ENCODE results near the gene DRD4. TPM values are rescaled to one million over a fixed set of nuclear protein-coding genes. Genes with fewer than 3 reads are reported as not detected.

DRD4 gene
- total RNA-seq, 2 experiments from 2014 or later: 0.42 to 0.76 TPM

- Mint-ChIP-seq H3K9me3 (ENCODE audit: insufficient read depth) (no peaks in the 10 kb centered on the region), H3K27ac (no peak overlapping the region), H3K4me3 (no peak overlapping the region), H3K36me3 (ENCODE audit: low read depth) (no peaks in the 10 kb centered on the region), H3K27me3 (ENCODE audit: low read depth) (peaks cover 11% of the 10 kb centered on the region), H3K4me1 (ENCODE audit: low read depth) (peaks cover 21% of the 10 kb centered on the region)
- ChIA-PET CTCF (no interaction called here), POLR2A (no interaction called here)
- DNase-seq: no peak
- ATAC-seq: no peak
Measured at GRCh38 chr11:625636-626268, 11.3 kb upstream of the DRD4 start.

- H3K27me3 Mint-ChIP-seq (ENCODE audit: low read depth): peaks cover 11% of the 10 kb centered on the region
- no peaks in the 10 kb centered on the region for H3K36me3 Mint-ChIP-seq (ENCODE audit: low read depth)
Measured at GRCh38 chr11:626475-627307, 10.4 kb upstream of the DRD4 start, which contains the start of gene SCT. Gene SCT, minus strand, starts transcription at chr11:627181. Its CDS starts 38 bp downstream, at chr11:627143.

GRCh38 chr11:627308-627576 lies 9.8 kb upstream of the DRD4 start:
- no peak overlapping the region for H3K27ac Mint-ChIP-seq
- POLR2A ChIA-PET: no interaction called here
- peaks cover 11% of the 10 kb centered on the region for H3K27me3 Mint-ChIP-seq (ENCODE audit: low read depth)
- H3K4me1 Mint-ChIP-seq (ENCODE audit: low read depth): peaks cover 21% of the 10 kb centered on the region
- CTCF ChIA-PET: no interaction called here
- H3K36me3 Mint-ChIP-seq (ENCODE audit: low read depth): no peaks in the 10 kb centered on the region
- no peak overlapping the region for H3K4me3 Mint-ChIP-seq
- no peak for DNase-seq
- ATAC-seq: no peak
- no peaks in the 10 kb centered on the region for H3K9me3 Mint-ChIP-seq (ENCODE audit: insufficient read depth)

More at GRCh38 chr11:626475-627307, 10.4 kb upstream of the DRD4 start, which contains the start of gene SCT:
- no peak within 1 kb of the TSS for H3K27ac Mint-ChIP-seq
- peaks cover 21% of the 10 kb centered on the region for H3K4me1 Mint-ChIP-seq (ENCODE audit: low read depth)
- POLR2A ChIA-PET: no interaction called here
- H3K4me3 Mint-ChIP-seq: no peak within 1 kb of the TSS
- CTCF ChIA-PET: no interaction called here
- DNase-seq (no peak), ATAC-seq (no peak)
- H3K9me3 Mint-ChIP-seq (ENCODE audit: insufficient read depth): no peaks in the 10 kb centered on the region

DNA sequence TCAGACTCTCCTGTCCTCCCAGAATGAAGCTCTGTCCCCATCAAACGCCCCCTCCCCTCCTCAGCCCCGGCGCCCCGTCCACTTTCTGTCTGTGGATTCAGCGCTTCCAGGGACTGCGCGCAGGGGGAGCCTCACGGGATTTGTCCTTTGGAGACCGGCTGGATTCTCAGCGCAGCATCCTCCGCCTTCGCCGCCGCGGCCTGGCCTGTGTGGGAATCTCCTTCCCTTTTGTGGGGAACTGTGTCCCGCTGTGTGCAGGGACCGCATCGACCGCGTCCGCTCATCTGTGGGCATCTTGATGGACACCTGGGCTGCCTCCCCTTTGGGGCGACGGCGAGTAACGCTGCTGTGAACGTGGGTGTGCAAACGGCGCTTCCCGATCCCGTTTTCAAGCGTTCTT lies 9.0 kb upstream of the DRD4 start:
- Mint-ChIP-seq H3K4me3 (no peak overlapping the region), H3K36me3 (ENCODE audit: low read depth) (no peaks in the 10 kb centered on the region), H3K27me3 (ENCODE audit: low read depth) (peaks cover 11% of the 10 kb centered on the region), H3K9me3 (ENCODE audit: insufficient read depth) (no peaks in the 10 kb centered on the region), H3K27ac (peak overlapping the region; percentile 39), H3K4me1 (ENCODE audit: low read depth) (peaks cover 21% of the 10 kb centered on the region)
- POLR2A ChIA-PET: no interaction called here
- CTCF ChIA-PET: no interaction called here
- DNase-seq (no peak), ATAC-seq (no peak)

DNA sequence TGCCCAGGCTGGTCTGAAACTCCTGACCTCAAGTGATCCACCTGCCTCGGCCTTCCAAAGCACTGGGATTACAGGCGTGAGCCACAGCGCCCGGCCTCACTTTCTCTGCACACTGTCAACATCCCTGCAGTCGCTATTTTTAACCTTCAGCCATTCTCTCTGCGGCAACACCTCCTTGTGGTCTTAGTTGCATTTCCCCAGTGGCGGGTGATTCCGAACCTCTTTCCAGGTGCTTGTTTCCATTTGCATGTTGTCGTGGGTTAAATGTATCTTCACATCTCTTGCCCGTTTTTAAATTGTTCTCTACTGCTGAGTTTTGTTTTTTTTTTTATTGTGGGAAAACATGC lies 7.9 kb upstream of the DRD4 start:
- Mint-ChIP-seq H3K27ac (peak overlapping the region; percentile 9), H3K4me1 (ENCODE audit: low read depth) (peaks cover 21% of the 10 kb centered on the region), H3K27me3 (ENCODE audit: low read depth) (peaks cover 11% of the 10 kb centered on the region), H3K36me3 (ENCODE audit: low read depth) (no peaks in the 10 kb centered on the region), H3K9me3 (ENCODE audit: insufficient read depth) (no peaks in the 10 kb centered on the region), H3K4me3 (peak overlapping the region; percentile 19)
- CTCF ChIA-PET: interaction anchor here (0.7 kb wide), 1 partner anchor 97 kb away, joined by 3 read pairs; no protein-coding TSS in a partner anchor
- POLR2A ChIA-PET: no interaction called here
- DNase-seq: no peak
- ATAC-seq: peak; percentile 54

DNA sequence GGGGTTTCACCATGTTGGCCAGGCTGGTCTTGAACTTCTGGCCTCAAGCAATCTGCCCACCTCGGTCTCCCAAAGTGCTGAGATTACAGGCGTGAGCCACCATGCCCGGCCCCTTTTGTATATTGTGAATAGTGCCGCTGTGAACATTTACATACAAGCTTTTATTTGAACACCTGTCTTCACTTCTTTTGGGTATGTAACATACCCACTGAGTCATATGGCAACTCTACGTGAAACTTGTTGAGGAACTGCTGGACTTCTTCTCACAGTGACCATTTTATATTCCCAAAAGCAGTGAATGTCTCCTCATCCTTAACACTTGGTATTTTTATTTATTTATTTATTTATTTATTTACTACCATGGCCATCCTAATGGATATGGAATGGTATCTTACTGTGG lies 6.2 kb upstream of the DRD4 start:
- ChIA-PET POLR2A (no interaction called here), CTCF (no interaction called here)
- peaks cover 21% of the 10 kb centered on the region for H3K4me1 Mint-ChIP-seq (ENCODE audit: low read depth)
- DNase-seq (no peak), ATAC-seq (no peak)
- no peak overlapping the region for H3K27ac Mint-ChIP-seq
- peaks cover 14% of the 10 kb centered on the region for H3K27me3 Mint-ChIP-seq (ENCODE audit: low read depth)
- no peaks in the 10 kb centered on the region for H3K9me3 Mint-ChIP-seq (ENCODE audit: insufficient read depth)
- H3K4me3 Mint-ChIP-seq: no peak overlapping the region
- H3K36me3 Mint-ChIP-seq (ENCODE audit: low read depth): no peaks in the 10 kb centered on the region

- no peak overlapping the region for H3K27ac Mint-ChIP-seq
- DNase-seq (no peak), ATAC-seq (no peak)
- POLR2A ChIA-PET: no interaction called here
- H3K36me3 Mint-ChIP-seq (ENCODE audit: low read depth): peaks cover 4% of the 10 kb centered on the region
- peaks cover 32% of the 10 kb centered on the region for H3K27me3 Mint-ChIP-seq (ENCODE audit: low read depth)
- H3K9me3 Mint-ChIP-seq (ENCODE audit: insufficient read depth): no peaks in the 10 kb centered on the region
- peaks cover 14% of the 10 kb centered on the region for H3K4me1 Mint-ChIP-seq (ENCODE audit: low read depth)
- H3K4me3 Mint-ChIP-seq: no peak overlapping the region
- CTCF ChIA-PET: interaction anchor here (1.1 kb wide), 1 partner anchor 90 kb away, joined by 3 read pairs; no protein-coding TSS in a partner anchor
Measured at GRCh38 chr11:635945-636510, 1.0 kb upstream of the DRD4 start.

- Mint-ChIP-seq H3K4me1 (ENCODE audit: low read depth) (peaks cover 16% of the 10 kb centered on the region), H3K27me3 (ENCODE audit: low read depth) (peaks cover 32% of the 10 kb centered on the region), H3K4me3 (no peak overlapping the region), H3K27ac (no peak overlapping the region), H3K36me3 (ENCODE audit: low read depth) (peaks cover 4% of the 10 kb centered on the region), H3K9me3 (ENCODE audit: insufficient read depth) (no peaks in the 10 kb centered on the region)
- DNase-seq (no peak), ATAC-seq (no peak)
- CTCF ChIA-PET: no interaction called here
- POLR2A ChIA-PET: no interaction called here
Measured at GRCh38 chr11:637333-637592, 194 bp downstream of the DRD4 start.

DNA sequence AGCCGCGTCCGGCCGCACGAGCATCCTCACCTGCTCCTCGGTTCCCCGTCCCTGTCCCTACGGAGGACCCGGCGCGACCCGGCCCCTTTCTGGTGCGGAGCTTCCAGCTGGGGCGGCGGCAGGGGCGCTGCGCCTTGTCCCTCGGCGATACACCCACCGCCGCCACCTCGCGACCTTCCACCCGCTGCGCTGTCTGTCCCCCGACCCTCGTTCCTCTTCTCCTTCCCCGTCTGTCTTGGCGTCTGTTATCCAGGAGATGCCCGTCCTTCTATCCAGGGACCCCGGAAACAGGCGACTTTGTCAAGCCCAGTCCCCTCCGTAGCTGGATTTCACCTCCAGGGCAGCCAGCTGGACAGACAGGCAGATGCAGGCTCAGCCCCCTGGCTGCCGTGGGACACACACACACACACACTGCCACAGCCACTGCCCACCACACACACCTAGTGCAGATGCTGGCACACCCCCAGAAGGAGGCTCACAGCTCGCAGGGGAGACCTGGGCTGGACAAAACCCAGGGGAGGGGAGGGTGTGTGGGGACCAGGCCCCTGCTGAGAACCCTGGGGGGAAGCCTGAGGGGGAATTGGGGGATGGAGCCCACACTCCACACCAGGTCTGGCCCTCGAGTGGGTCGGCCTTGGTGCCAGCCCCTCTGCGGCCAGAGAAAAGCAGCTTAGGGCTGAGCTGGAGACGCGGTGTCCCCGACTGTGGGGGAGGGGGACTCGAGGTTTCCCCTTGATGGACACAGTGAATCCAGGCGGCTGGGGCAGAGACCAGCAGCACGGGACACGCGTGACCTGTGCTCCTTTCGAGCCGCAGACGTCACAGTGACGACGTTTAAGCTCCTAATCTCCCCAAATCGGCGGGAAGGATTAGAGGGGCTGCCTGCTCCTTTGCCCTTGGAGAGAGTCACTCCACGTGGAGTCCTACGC lies 788 bp downstream of the DRD4 start:
- no peak overlapping the region for H3K27ac Mint-ChIP-seq
- no peak overlapping the region for H3K4me3 Mint-ChIP-seq
- POLR2A ChIA-PET: interaction anchor here (0.9 to 1.1 kb wide), 2 partner anchors 22 to 32 kb away, joined by 4 to 5 read pairs; partner anchors contain the start of gene IRF7

GRCh38 chr11:638631-639331 lies 1.7 kb downstream of the DRD4 start:
- CTCF ChIA-PET: no interaction called here
- H3K9me3 Mint-ChIP-seq (ENCODE audit: insufficient read depth): no peaks in the 10 kb centered on the region
- H3K36me3 Mint-ChIP-seq (ENCODE audit: low read depth): peaks cover 4% of the 10 kb centered on the region
- no peak overlapping the region for H3K4me3 Mint-ChIP-seq
- POLR2A ChIA-PET: interaction anchor here (0.9 to 1.1 kb wide), 2 partner anchors 23 to 31 kb away, joined by 4 to 5 read pairs; partner anchors contain the start of gene IRF7
- H3K4me1 Mint-ChIP-seq (ENCODE audit: low read depth): peaks cover 16% of the 10 kb centered on the region
- H3K27me3 Mint-ChIP-seq (ENCODE audit: low read depth): peaks cover 32% of the 10 kb centered on the region
- ATAC-seq (no peak), DNase-seq (no peak)
- no peak overlapping the region for H3K27ac Mint-ChIP-seq

More for the DNA sequence above, 788 bp downstream of the DRD4 start:
- no peak for ATAC-seq
- Mint-ChIP-seq H3K4me1 (ENCODE audit: low read depth) (peaks cover 16% of the 10 kb centered on the region), H3K9me3 (ENCODE audit: insufficient read depth) (no peaks in the 10 kb centered on the region), H3K36me3 (ENCODE audit: low read depth) (peaks cover 4% of the 10 kb centered on the region), H3K27me3 (ENCODE audit: low read depth) (peaks cover 32% of the 10 kb centered on the region)
- DNase-seq: no peak
- CTCF ChIA-PET: no interaction called here

GRCh38 chr11:639332-639955 lies 2.4 kb downstream of the DRD4 start:
- ChIA-PET POLR2A (no interaction called here), CTCF (no interaction called here)
- DNase-seq (no peak), ATAC-seq (peak; percentile 32)
- H3K4me1 Mint-ChIP-seq (ENCODE audit: low read depth): peaks cover 16% of the 10 kb centered on the region
- H3K4me3 Mint-ChIP-seq: no peak overlapping the region
- H3K27me3 Mint-ChIP-seq (ENCODE audit: low read depth): peaks cover 32% of the 10 kb centered on the region
- H3K9me3 Mint-ChIP-seq (ENCODE audit: insufficient read depth): no peaks in the 10 kb centered on the region
- no peak overlapping the region for H3K27ac Mint-ChIP-seq
- H3K36me3 Mint-ChIP-seq (ENCODE audit: low read depth): peaks cover 4% of the 10 kb centered on the region

Measured in activated CD8-positive, alpha-beta T cell treated with anti-CD3 and anti-CD28 coated beads, Interleukin-2, amount 10 ng/mL, durations not matched to agents 7 days and 5 days (primary cell).